Endothelial cell of umbilical vein (primary cell): Measurements from ENCODE around the gene TMEM185A. TPM values are rescaled to one million over a fixed set of nuclear protein-coding genes. Genes with fewer than 3 reads are reported as not detected.

Source experiments
- BruUV-seq: library from RNA; stranded (reverse); fragments of 400-500 nt; replicated peaks from 2 replicates; lab custom pipeline; 2021; lab: Mats Ljungman, UMichigan
- CTCF ChIA-PET: fragments of 300-600, 350-600 bp; sonication (Branson Sonifier 250); formaldehyde crosslinking; loops from one replicate; lab custom pipeline; 2021; ENCODE audit warnings: antibody characterized with exemption, inconsistent platforms; lab: Charles Lee
- POLR2A ChIA-PET: fragments of 300-600, 350-600 bp; sonication (Branson Sonifier 250); formaldehyde crosslinking; loops from one replicate; lab custom pipeline; 2021; ENCODE audit warnings: antibody characterized with exemption, inconsistent platforms; lab: Charles Lee
- DNase-seq: peaks from one replicate; pipeline ENCODE4 v3.0.0-alpha.2; 2011; ENCODE audit warnings: low read depth, low spot score
- FAIRE-seq: peaks from 2 replicates; lab custom pipeline; 2011; peaks lifted over from hg19 to GRCh38; lab: Jason Lieb, UNC
- H2AFZ ChIP-seq: 2 replicates; pipeline ENCODE4 v1.6.0; 2012; ENCODE audit warnings: low read depth, low read length, control low read depth, inconsistent platforms
- H3K27ac ChIP-seq: 2 replicates; pipeline ENCODE4 v1.5.1; 2011; ENCODE audit warnings: low read depth, mild to moderate bottlenecking, control low read depth, low read length, moderate library complexity; ENCODE audit not compliant: insufficient read depth
- H3K27me3 ChIP-seq, 2 experiments: 2 replicates each; pipeline versions ENCODE4 v1.6.0 to v1.6.1; 2011; ENCODE audit warnings: low read length in 2 of 2, mixed read lengths in 1 of 2; ENCODE audit not compliant: control insufficient read depth in 2 of 2, insufficient read depth in 2 of 2
- H3K36me3 ChIP-seq, 2 experiments: 2 replicates in 1 of 2; 3 replicates in 1 of 2; pipeline ENCODE4 v1.5.1; 2011; ENCODE audit warnings: low read length in 2 of 2, mild to moderate bottlenecking in 1 of 2, moderate library complexity in 1 of 2; ENCODE audit not compliant: control insufficient read depth in 2 of 2, insufficient read depth in 2 of 2; ENCODE audit errors: extremely low read depth in 1 of 2
- H3K4me1 ChIP-seq: 3 replicates; pipeline ENCODE4 v1.5.1; 2011; ENCODE audit warnings: mild to moderate bottlenecking, low read length; ENCODE audit not compliant: control insufficient read depth, insufficient read depth; ENCODE audit errors: extremely low read depth
- H3K4me2 ChIP-seq: 2 replicates; pipeline ENCODE4 v1.6.1; 2011; ENCODE audit warnings: low read length, control low read depth, mixed read lengths; ENCODE audit not compliant: insufficient read depth
- H3K4me3 ChIP-seq, 3 experiments: fragments of 200-600 bp in 1 of 3; sonication (generic), shearing (Covaris generic) in 1 of 3; replicated peaks in 1 of 3; 2 replicates each; pipeline ENCODE4 v1.5.1; 2011 to 2016; ENCODE audit warnings: control low read depth in 3 of 3, low read length in 3 of 3, mild to moderate bottlenecking in 2 of 3, inconsistent platforms in 1 of 3, low read depth in 1 of 3, moderate library complexity in 1 of 3; ENCODE audit not compliant: insufficient read depth in 1 of 3
- H3K79me2 ChIP-seq: 2 replicates; pipeline ENCODE4 v1.6.0; 2012; ENCODE audit warnings: low read length, inconsistent platforms; ENCODE audit not compliant: control insufficient read depth, insufficient read depth
- H3K9ac ChIP-seq: replicated peaks from 2 replicates; pipeline ENCODE3; 2011; ENCODE audit warnings: low read length, control low read depth; ENCODE audit not compliant: insufficient read depth; ENCODE audit errors: extremely low read depth
- H3K9me1 ChIP-seq: replicated peaks from 3 replicates; pipeline ENCODE4 v1.6.0; 2011; ENCODE audit warnings: mild to moderate bottlenecking, low read length; ENCODE audit not compliant: control insufficient read depth, insufficient read depth; ENCODE audit errors: extremely low read depth
- H3K9me3 ChIP-seq: replicated peaks from 2 replicates; pipeline ENCODE4 v1.5.1; 2012; ENCODE audit warnings: low read length, inconsistent platforms; ENCODE audit not compliant: control insufficient read depth, insufficient read depth
- H4K20me1 ChIP-seq: replicated peaks from 2 replicates; pipeline ENCODE3; 2011; ENCODE audit warnings: mild to moderate bottlenecking, low read length; ENCODE audit not compliant: control insufficient read depth, insufficient read depth; ENCODE audit errors: extremely low read depth
- EZH2 ChIP-seq: IDR thresholded peaks from 2 replicates; pipeline ENCODE4 v1.6.1; 2012; ENCODE audit warnings: borderline replicate concordance, low read depth, mild to moderate bottlenecking, moderate library complexity, low read length, inconsistent platforms; ENCODE audit not compliant: severe bottlenecking
- FOS ChIP-seq: IDR thresholded peaks from 2 replicates; pipeline ENCODE4 v1.6.1; 2011; ENCODE audit warnings: mild to moderate bottlenecking, low read length, moderate library complexity, borderline replicate concordance; ENCODE audit not compliant: insufficient read depth
- GATA2 ChIP-seq: IDR thresholded peaks from 2 replicates; pipeline ENCODE4 v1.7.0; 2011; ENCODE audit warnings: low read depth, mild to moderate bottlenecking, moderate library complexity, mixed read lengths, low read length; ENCODE audit not compliant: insufficient read length, insufficient read depth
- JUN ChIP-seq: IDR thresholded peaks from 2 replicates; pipeline ENCODE4 v1.6.1; 2011; ENCODE audit warnings: borderline replicate concordance, low read depth; ENCODE audit not compliant: insufficient read length, insufficient read depth
- MYC ChIP-seq: IDR thresholded peaks from one replicate; pipeline ENCODE4 v1.6.1; 2011; ENCODE audit warnings: mild to moderate bottlenecking, low read depth, low read length
- POLR2A ChIP-seq: IDR thresholded peaks from 2 replicates; pipeline ENCODE4 v1.6.1; 2012; ENCODE audit warnings: low read depth, mild to moderate bottlenecking, control low read depth, low read length
- POLR2AphosphoS5 ChIP-seq: IDR thresholded peaks from 2 replicates; pipeline ENCODE4 v1.6.1; 2012; ENCODE audit warnings: low read depth, mild to moderate bottlenecking, control low read depth, low read length, moderate library complexity; ENCODE audit not compliant: insufficient read depth
- dilution Hi-C: fragments of 300-500 bp; cut with MboI; formaldehyde crosslinking; loops from one replicate; pipeline ENCODE4 v1.15.0; 2019; ENCODE audit warnings: low sequenced_read_pairs; ENCODE audit not compliant: extremely low pct_ligation_motif_present
- intact Hi-C: fragments of 100-400 bp; cut with micrococcal nuclease; formaldehyde crosslinking; loops from one replicate; pipeline ENCODE4 v1.10.0; 2022
- polyA plus RNA-seq, 4 experiments: library from polyadenylated mRNA; depleted of rRNA in 3 of 4; stranded (reverse) in 3 of 4; unstranded in 1 of 4; fragments of >200 nt; gene quantifications; 2 replicates each; pipeline versions ENCODE4 v1.2.1 to v1.2.3, GENCODE V29; 2011 to 2012; ENCODE audit warnings: missing spikeins in 1 of 4
- total RNA-seq: library from RNA; stranded (reverse); gene quantifications from 2 replicates; pipeline ENCODE4 v1.2.3, GENCODE V29; 2021
- TF ChIP-seq, protein P1 (sequence below), 2 donors: IDR thresholded peaks; 1 replicate in 1 of 2; 2 replicates in 1 of 2; pipeline ENCODE4 v1.5.1; 2011; ENCODE audit warnings: low read length in 2 of 2, mild to moderate bottlenecking in 2 of 2, moderate library complexity in 2 of 2, control low read depth in 1 of 2, inconsistent platforms in 1 of 2, low read depth in 1 of 2; ENCODE audit not compliant: insufficient read depth in 1 of 2; ENCODE audit errors: extremely low read depth in 1 of 2
- TF ChIP-seq, protein P2 (sequence below): IDR thresholded peaks from 2 replicates; pipeline ENCODE4 v1.6.1; 2011; ENCODE audit not compliant: insufficient read depth, insufficient read length

TMEM185A gene
- total and polyA plus RNA-seq, 2 donors (not counting 3 experiments of a cell fraction or from before 2014, with no cell fraction given) = 16.9 to 29.7 TPM

DNA sequence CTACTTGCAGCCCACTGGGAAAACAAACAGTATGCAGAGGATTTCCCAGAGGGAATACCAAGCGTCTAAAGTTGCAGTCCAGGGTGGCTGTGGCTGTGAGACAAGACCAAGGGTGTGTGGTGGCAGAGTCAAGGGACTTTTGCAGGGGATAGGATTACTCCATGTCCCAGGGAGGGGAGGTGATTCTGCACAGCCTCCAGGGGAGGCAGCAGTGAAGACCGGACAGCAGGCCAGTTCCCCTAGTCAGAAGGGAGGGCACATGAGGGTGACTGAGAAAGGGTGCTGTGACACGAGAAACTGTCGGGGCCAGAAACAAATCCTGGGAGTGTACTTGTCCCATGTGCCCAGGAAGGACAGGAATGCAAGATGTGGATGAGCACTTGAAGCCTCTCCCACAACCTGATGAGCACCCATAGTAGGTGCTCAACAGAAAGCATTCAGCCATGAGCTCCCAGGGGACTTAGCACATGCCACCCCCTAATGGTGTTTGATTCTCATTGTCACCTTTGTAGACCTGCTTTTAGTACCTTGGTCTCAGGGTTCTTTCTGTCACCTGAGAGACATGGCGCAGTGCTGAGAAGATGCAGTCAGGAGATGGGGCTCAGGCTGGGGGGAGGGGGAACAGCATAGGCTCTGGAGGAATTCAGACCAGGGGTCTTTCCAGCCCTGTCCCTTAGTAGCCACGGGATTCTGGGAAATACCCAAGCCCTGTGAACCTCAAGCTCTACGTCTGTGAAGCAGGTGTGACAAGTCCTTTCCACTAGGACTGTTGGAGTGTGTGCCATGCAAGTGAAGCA, 63.8 kb downstream of the TMEM185A start:
- no peak for FAIRE-seq

More for the DNA sequence above, 63.8 kb downstream of the TMEM185A start:
- ChIA-PET CTCF (no interaction called here), POLR2A (no interaction called here)
- DNase-seq = no peak
- TF ChIP-seq GATA2 = no peak
- no peak for TF ChIP-seq EZH2
- no peak for TF ChIP-seq FOS
- no peak for TF ChIP-seq POLR2AphosphoS5
- TF ChIP-seq JUN = no peak
- TF ChIP-seq MYC = no peak
- TF ChIP-seq, protein P1, sequence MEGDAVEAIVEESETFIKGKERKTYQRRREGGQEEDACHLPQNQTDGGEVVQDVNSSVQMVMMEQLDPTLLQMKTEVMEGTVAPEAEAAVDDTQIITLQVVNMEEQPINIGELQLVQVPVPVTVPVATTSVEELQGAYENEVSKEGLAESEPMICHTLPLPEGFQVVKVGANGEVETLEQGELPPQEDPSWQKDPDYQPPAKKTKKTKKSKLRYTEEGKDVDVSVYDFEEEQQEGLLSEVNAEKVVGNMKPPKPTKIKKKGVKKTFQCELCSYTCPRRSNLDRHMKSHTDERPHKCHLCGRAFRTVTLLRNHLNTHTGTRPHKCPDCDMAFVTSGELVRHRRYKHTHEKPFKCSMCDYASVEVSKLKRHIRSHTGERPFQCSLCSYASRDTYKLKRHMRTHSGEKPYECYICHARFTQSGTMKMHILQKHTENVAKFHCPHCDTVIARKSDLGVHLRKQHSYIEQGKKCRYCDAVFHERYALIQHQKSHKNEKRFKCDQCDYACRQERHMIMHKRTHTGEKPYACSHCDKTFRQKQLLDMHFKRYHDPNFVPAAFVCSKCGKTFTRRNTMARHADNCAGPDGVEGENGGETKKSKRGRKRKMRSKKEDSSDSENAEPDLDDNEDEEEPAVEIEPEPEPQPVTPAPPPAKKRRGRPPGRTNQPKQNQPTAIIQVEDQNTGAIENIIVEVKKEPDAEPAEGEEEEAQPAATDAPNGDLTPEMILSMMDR (IDR thresholded peaks at IDR 0.05; ENCODE audit: extremely low read depth in 1 of 2, insufficient read depth in 1 of 2, low read depth in 1 of 2, low read length in 2 of 2) = no peak
- TF ChIP-seq, protein P2, sequence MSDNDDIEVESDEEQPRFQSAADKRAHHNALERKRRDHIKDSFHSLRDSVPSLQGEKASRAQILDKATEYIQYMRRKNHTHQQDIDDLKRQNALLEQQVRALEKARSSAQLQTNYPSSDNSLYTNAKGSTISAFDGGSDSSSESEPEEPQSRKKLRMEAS = no peak
- no peak for TF ChIP-seq POLR2A
- no peak overlapping the region for H3K4me2 ChIP-seq
- no peak overlapping the region for H3K4me3 ChIP-seq
- no peaks in the 10 kb centered on the region for H3K9me3 ChIP-seq
- dilution Hi-C loops (no loop called here), intact Hi-C loops (no loop called here)
- H3K27me3 ChIP-seq = no peaks in the 10 kb centered on the region
- no TSS peak for BruUV-seq
- no peaks in the 10 kb centered on the region for H4K20me1 ChIP-seq
- no peaks in the 10 kb centered on the region for H3K79me2 ChIP-seq
- no peak overlapping the region for H2AFZ ChIP-seq
- H3K4me1 ChIP-seq = no peaks in the 10 kb centered on the region
- no peak overlapping the region for H3K27ac ChIP-seq
- no peaks in the 10 kb centered on the region for H3K36me3 ChIP-seq
- H3K9ac ChIP-seq = no peak overlapping the region
- H3K9me1 ChIP-seq = no peaks in the 10 kb centered on the region
